DND-41 (cell line): Measurements from ENCODE around the gene SOWAHD.

ENCODE experiments used
- EZH2 ChIP-seq: IDR thresholded peaks from 3 replicates; pipeline ENCODE4 v1.6.1; 2012; ENCODE audit warnings: borderline replicate concordance, low read depth, mild to moderate bottlenecking, moderate library complexity, low read length, inconsistent platforms; ENCODE audit not compliant: severe bottlenecking
- TF ChIP-seq, protein P1 (sequence below): IDR thresholded peaks from 2 replicates; pipeline ENCODE4 v1.5.1; 2012; ENCODE audit warnings: borderline replicate concordance, low read length, moderate library complexity, mild to moderate bottlenecking; ENCODE audit not compliant: poor library complexity, severe bottlenecking; ENCODE audit errors: extremely low read depth

DNA sequence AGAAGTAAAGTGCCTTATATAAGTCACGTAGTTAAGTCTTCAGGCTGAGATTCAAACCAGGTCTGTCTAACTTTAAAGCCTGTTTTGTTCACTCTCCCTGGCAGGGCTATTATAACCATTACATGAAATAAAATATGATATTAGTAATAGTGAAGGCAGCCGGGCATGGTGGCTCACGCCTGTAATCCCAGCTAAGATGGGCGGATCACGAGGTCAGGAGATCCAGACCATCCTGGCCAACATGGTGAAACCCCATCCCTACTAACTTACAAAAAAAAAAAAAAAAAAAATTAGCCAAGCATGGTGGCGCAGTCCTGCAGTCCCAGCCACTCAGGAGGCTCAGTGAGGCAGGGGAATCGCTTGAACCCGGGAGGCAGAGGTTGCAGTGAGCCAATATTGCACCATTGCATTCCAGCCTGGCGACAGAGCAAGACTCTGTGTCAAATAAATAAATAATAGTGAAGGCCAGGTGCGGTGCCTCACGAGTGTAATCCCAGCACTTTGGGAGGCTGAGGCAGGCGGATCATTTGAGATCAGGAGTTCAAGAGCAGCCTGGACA is 22.1 kb upstream of the SOWAHD start:
- TF ChIP-seq, protein P1, sequence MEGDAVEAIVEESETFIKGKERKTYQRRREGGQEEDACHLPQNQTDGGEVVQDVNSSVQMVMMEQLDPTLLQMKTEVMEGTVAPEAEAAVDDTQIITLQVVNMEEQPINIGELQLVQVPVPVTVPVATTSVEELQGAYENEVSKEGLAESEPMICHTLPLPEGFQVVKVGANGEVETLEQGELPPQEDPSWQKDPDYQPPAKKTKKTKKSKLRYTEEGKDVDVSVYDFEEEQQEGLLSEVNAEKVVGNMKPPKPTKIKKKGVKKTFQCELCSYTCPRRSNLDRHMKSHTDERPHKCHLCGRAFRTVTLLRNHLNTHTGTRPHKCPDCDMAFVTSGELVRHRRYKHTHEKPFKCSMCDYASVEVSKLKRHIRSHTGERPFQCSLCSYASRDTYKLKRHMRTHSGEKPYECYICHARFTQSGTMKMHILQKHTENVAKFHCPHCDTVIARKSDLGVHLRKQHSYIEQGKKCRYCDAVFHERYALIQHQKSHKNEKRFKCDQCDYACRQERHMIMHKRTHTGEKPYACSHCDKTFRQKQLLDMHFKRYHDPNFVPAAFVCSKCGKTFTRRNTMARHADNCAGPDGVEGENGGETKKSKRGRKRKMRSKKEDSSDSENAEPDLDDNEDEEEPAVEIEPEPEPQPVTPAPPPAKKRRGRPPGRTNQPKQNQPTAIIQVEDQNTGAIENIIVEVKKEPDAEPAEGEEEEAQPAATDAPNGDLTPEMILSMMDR, result no peak
- TF ChIP-seq EZH2, result no peak
